Glomerular visceral epithelial cell (primary cell): ENCODE data around the gene SHISAL1.
"Not testable (repeated sequence)": the region's sequence is repeated elsewhere in the genome, so short reads cannot be mapped to it uniquely, and the experiment has no call there.

Experiments
- DNase-seq: peaks from one replicate; pipeline ENCODE4 v3.0.0-alpha.2; 2016; ENCODE audit errors: extremely low spot score

SHISAL1 gene

GRCh38 chr22:44302363-44302762, 10.4 kb downstream of the SHISAL1 start:
- DNase-seq = not testable (repeated sequence)

GRCh38 chr22:44301039-44301438, 11.7 kb downstream of the SHISAL1 start:
- no peak for DNase-seq

- DNase-seq = no peak
These were observed 13.6 kb downstream of the SHISAL1 start for GRCh38 chr22:44299124-44299523.

GRCh38 chr22:44298406-44299091, 14.2 kb downstream of the SHISAL1 start:
- no peak for DNase-seq

GRCh38 chr22:44297470-44298061, 15.2 kb downstream of the SHISAL1 start:
- DNase-seq = no peak

- no peak for DNase-seq
These were observed 17.3 kb downstream of the SHISAL1 start for GRCh38 chr22:44295406-44295805.

GRCh38 chr22:44293876-44294275, 18.9 kb downstream of the SHISAL1 start:
- no peak for DNase-seq

- no peak for DNase-seq
These were observed 19.7 kb downstream of the SHISAL1 start for GRCh38 chr22:44293034-44293433.

- no peak for DNase-seq
These were observed 20.2 kb downstream of the SHISAL1 start for GRCh38 chr22:44292521-44292920.

- DNase-seq = no peak
These were observed 20.9 kb downstream of the SHISAL1 start for GRCh38 chr22:44291674-44292360.

GRCh38 chr22:44291265-44291664, 21.5 kb downstream of the SHISAL1 start:
- no peak for DNase-seq

GRCh38 chr22:44289414-44290171, 23.2 kb downstream of the SHISAL1 start:
- no peak for DNase-seq

GRCh38 chr22:44288913-44289312, 23.8 kb downstream of the SHISAL1 start:
- DNase-seq = no peak

GRCh38 chr22:44287741-44288140, 25.0 kb downstream of the SHISAL1 start:
- DNase-seq = no peak

GRCh38 chr22:44287121-44287693, 25.5 kb downstream of the SHISAL1 start:
- DNase-seq = no peak

- no peak for DNase-seq
These were observed 26.1 kb downstream of the SHISAL1 start for GRCh38 chr22:44286646-44287045.

GRCh38 chr22:44284711-44285110, 28.0 kb downstream of the SHISAL1 start:
- DNase-seq = no peak

- DNase-seq = no peak
These were observed 30.7 kb downstream of the SHISAL1 start for GRCh38 chr22:44281768-44282637.

GRCh38 chr22:44280665-44281188, 32.0 kb downstream of the SHISAL1 start:
- no peak for DNase-seq

GRCh38 chr22:44279069-44279360, 33.7 kb downstream of the SHISAL1 start:
- no peak for DNase-seq
